BLaER1 treated with 17β-estradiol and CSF1 and Interleukin-3, amounts not matched to agents 10 nM and 100 nM (cell line): ENCODE measurements around the gene CTTN.
A peak's percentile ranks its signal among the peaks of the same experiment; 100 is the strongest.

Source experiments
- H3K27ac ChIP-seq, 11 experiments: shearing (Covaris generic); formaldehyde crosslinking; 2 replicates each; pipeline ENCODE4 v1.8.1; 2022
- H3K27me3 ChIP-seq, 11 experiments: shearing (Covaris generic); formaldehyde crosslinking; 2 replicates each; pipeline ENCODE4 v1.8.1; 2022
- H3K36me3 ChIP-seq, 11 experiments: shearing (Covaris generic); formaldehyde crosslinking; 2 replicates each; pipeline ENCODE4 v1.8.1; 2022
- H3K4me1 ChIP-seq, 10 experiments: shearing (Covaris generic); formaldehyde crosslinking; 2 replicates each; pipeline ENCODE4 v1.8.1; 2022
- H3K4me2 ChIP-seq, 11 experiments: shearing (Covaris generic); formaldehyde crosslinking; 2 replicates each; pipeline ENCODE4 v1.8.1; 2022
- H3K4me3 ChIP-seq, 10 experiments: shearing (Covaris generic); formaldehyde crosslinking; 2 replicates each; pipeline ENCODE4 v1.8.1; 2022
- H3K9ac ChIP-seq, 11 experiments: shearing (Covaris generic); formaldehyde crosslinking; 2 replicates each; pipeline ENCODE4 v1.8.1; 2022
- H3K9me3 ChIP-seq, 11 experiments: shearing (Covaris generic); formaldehyde crosslinking; replicated peaks in 1 of 11; 2 replicates each; pipeline ENCODE4 v1.8.1; 2022
- H4K20me1 ChIP-seq, 11 experiments: shearing (Covaris generic); formaldehyde crosslinking; 2 replicates each; pipeline ENCODE4 v1.8.1; 2022
- Cebpa-rat ChIP-seq, 11 experiments: shearing (Covaris generic); IDR thresholded peaks; 2 replicates each; pipeline ENCODE4 v1.8.1; 2022

The CTTN gene

DNA sequence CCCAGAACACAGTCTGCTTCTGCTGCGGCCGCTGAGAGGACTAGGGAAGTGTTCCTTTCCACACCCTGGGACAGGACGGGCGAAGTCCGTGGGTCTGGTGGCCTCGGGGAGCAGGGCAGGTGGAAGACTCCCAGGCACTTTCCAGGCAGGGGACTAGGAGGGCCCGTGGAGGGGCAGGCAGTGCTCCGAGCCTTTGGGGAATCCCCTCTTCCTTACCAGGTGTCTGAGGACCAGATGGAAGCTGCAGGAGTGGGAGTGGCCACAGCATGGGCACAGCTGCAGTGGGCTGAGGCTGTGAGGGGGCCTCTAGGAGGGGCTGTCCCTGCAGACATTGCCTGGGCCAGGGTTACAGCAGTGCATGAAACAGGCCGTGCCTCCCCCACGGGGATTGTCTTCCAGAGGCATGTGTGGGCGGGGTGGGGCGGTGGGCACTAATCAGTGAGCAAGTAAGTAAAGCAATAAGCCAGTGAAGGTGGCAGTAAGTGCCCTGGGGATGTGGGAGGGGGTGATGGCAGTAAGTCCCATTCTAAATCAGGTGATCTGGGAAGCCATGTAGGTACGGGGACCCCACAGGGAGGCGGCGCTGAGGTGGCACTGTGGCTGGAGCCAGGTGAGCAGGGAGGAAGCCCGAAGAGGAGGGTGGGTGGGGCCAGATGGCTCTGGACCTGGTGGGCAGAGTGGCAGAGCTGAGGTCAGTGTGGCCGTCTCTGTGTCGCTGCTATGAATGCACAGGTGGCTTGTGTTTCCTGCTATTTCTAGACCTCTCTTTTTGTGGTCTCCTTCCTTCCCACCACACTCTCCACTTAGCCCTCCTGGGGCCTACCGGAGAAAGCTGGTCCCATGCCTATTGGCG, 66.4 kb downstream of the CTTN start:
- peaks cover 0 to 13% (median 5%) of the 10 kb centered on the region in 11 experiments; a peak in 12 of 22 replicates for H3K9me3 ChIP-seq
- peaks cover 50 to 88% (median 74%) of the 10 kb centered on the region in 10 experiments for H3K4me1 ChIP-seq
- peaks cover 0 to 37% (median 13%) of the 10 kb centered on the region in 11 experiments; a peak in 12 of 22 replicates for H4K20me1 ChIP-seq
- H3K4me3 ChIP-seq: peak overlapping the region in 2 of 10 experiments; percentile 11 to 42; a peak in 5 of 20 replicates
- H3K4me2 ChIP-seq: peak overlapping the region; percentile 25 to 96 (median 85); a peak in 21 of 22 replicates
- peak overlapping the region in 4 of 11 experiments; percentile 11 to 46 (median 42); a peak in 4 of 22 replicates for H3K9ac ChIP-seq
- peak overlapping the region in 3 of 11 experiments; percentile 32 to 49 (median 34); a peak in 4 of 22 replicates for H3K27ac ChIP-seq
- H3K27me3 ChIP-seq: peaks cover 0 to 57% (median 0%) of the 10 kb centered on the region in 11 experiments; a peak in 9 of 22 replicates
- no peak for TF ChIP-seq Cebpa-rat (IDR thresholded peaks at IDR 0.05)
- no peaks in the 10 kb centered on the region for H3K36me3 ChIP-seq

DNA sequence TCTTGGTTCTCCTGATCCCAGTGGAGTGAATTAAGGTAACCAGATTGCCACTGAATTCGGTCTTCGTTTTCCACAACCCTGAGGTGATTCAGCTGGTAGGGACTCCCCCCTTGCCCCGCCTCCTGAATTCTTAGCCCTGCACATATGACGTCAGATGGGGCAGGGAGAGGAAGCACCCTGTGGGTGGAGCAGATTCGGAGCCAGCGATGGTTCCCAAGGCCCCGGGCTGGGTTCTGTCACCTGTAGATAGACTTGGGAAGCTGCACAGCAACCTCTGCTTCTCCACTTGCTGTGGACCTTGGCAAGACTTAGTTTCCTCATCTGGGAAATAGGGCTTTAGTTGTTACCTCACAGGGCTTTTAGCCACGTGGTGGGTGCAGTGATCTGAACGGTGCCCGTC, 67.8 kb downstream of the CTTN start:
- Histone ChIP-seq H3K9ac (peak overlapping the region in 1 of 11 experiments; percentile 41; a peak in 2 of 22 replicates), H3K4me3 (no peak overlapping the region), H3K4me2 (peak overlapping the region; percentile 27 to 96 (median 85); a peak in 21 of 22 replicates), H3K4me1 (peaks cover 65 to 89% (median 78%) of the 10 kb centered on the region in 10 experiments), H3K27ac (peak overlapping the region in 5 of 11 experiments; percentile 67 to 79 (median 76); a peak in 7 of 22 replicates), H3K27me3 (peaks cover 0 to 51% (median 0%) of the 10 kb centered on the region in 11 experiments; a peak in 10 of 22 replicates), H3K9me3 (peaks cover 0 to 13% (median 5%) of the 10 kb centered on the region in 11 experiments; a peak in 12 of 22 replicates), H3K36me3 (no peaks in the 10 kb centered on the region), H4K20me1 (peaks cover 0 to 37% (median 13%) of the 10 kb centered on the region in 11 experiments; a peak in 12 of 22 replicates)
- TF ChIP-seq Cebpa-rat (IDR thresholded peaks at IDR 0.05): no peak

DNA sequence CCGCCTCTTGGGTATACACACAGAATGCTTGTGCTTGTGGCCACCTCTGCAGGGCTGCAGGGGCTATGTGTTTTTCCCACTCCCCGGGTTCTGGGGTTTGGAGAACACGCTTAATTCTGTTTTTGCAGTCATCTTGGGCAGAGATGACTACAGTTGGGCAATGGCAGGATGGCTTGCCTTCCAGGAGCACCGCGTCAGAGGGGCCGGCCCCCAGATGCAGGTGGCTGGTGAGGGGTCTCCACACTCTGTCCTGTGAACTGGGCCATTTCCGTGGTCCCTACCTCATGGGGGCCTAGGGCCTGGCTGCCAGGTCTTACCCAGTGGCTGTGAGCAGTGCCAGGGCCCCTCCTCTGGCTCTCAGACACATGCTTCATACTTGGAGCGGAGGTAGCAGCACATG, 68.3 kb downstream of the CTTN start:
- Histone ChIP-seq H3K27me3 (peaks cover 0 to 50% (median 0%) of the 10 kb centered on the region in 11 experiments; a peak in 10 of 22 replicates), H3K9me3 (peaks cover 0 to 13% (median 5%) of the 10 kb centered on the region in 11 experiments; a peak in 12 of 22 replicates), H3K4me1 (peaks cover 69 to 92% (median 82%) of the 10 kb centered on the region in 10 experiments), H3K36me3 (no peaks in the 10 kb centered on the region), H3K4me2 (peak overlapping the region; percentile 27 to 96 (median 85); a peak in 20 of 22 replicates), H3K9ac (peak overlapping the region in 7 of 11 experiments; percentile 12 to 57 (median 46); a peak in 10 of 22 replicates), H4K20me1 (peaks cover 0 to 37% (median 13%) of the 10 kb centered on the region in 11 experiments; a peak in 12 of 22 replicates), H3K27ac (peak overlapping the region in 8 of 11 experiments; percentile 1 to 79 (median 71); a peak in 13 of 22 replicates), H3K4me3 (no peak overlapping the region)
- TF ChIP-seq Cebpa-rat (IDR thresholded peaks at IDR 0.05): no peak

DNA sequence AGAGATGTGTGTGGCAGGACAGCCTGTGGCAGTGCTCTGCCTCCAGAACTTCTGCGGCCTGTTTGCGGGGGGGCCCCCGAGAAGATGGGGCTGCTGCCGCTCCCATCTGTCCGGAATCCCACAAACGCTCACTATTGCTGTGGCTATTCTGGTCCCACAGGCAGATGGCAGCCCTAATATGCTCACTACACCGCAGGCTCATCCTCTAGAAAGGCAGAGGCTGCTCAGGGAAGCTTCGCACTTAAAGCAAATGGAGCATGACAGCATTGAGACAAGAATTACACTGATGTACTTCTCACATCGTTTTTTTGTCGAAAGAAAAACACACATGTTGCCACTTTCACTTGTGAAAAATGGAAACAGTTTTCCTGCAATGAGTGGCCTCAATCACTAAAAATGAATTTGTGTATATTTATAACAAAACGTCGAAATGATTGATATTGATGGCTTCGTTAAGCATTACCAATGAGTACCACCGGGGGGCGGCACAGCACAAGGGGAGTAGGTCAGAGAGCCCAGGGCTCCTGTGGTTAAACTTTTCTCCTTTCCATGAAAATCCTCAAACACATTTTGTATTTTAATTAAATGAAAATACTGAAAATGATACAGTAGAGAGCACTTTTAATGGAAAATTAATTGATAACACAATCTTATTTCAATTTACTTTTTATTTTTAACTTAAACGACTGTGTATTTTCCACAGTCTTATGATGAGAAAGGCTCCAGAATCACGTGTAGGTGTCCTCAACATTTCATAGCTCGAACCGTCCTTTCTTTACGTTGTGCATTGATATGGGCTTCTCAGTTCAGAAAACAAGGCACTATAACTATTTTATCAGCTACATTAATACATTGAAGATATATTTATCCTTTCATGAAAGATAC, 69.1 kb downstream of the CTTN start:
- TF ChIP-seq Cebpa-rat (IDR thresholded peaks at IDR 0.05): no peak
- no peak overlapping the region for H3K4me3 ChIP-seq
- H3K36me3 ChIP-seq: no peaks in the 10 kb centered on the region
- peaks cover 0 to 13% (median 5%) of the 10 kb centered on the region in 11 experiments; a peak in 12 of 22 replicates for H3K9me3 ChIP-seq
- H3K9ac ChIP-seq: peak overlapping the region in 8 of 11 experiments; percentile 12 to 57 (median 46); a peak in 11 of 22 replicates
- H3K27me3 ChIP-seq: peaks cover 0 to 52% (median 0%) of the 10 kb centered on the region in 11 experiments; a peak in 9 of 22 replicates
- peak overlapping the region in 7 of 11 experiments; percentile 55 to 81 (median 76); a peak in 13 of 22 replicates for H3K27ac ChIP-seq
- H3K4me1 ChIP-seq: peaks cover 71 to 96% (median 89%) of the 10 kb centered on the region in 10 experiments
- H3K4me2 ChIP-seq: peak overlapping the region; percentile 39 to 96 (median 85)
- H4K20me1 ChIP-seq: peaks cover 0 to 41% (median 13%) of the 10 kb centered on the region in 11 experiments; a peak in 12 of 22 replicates

DNA sequence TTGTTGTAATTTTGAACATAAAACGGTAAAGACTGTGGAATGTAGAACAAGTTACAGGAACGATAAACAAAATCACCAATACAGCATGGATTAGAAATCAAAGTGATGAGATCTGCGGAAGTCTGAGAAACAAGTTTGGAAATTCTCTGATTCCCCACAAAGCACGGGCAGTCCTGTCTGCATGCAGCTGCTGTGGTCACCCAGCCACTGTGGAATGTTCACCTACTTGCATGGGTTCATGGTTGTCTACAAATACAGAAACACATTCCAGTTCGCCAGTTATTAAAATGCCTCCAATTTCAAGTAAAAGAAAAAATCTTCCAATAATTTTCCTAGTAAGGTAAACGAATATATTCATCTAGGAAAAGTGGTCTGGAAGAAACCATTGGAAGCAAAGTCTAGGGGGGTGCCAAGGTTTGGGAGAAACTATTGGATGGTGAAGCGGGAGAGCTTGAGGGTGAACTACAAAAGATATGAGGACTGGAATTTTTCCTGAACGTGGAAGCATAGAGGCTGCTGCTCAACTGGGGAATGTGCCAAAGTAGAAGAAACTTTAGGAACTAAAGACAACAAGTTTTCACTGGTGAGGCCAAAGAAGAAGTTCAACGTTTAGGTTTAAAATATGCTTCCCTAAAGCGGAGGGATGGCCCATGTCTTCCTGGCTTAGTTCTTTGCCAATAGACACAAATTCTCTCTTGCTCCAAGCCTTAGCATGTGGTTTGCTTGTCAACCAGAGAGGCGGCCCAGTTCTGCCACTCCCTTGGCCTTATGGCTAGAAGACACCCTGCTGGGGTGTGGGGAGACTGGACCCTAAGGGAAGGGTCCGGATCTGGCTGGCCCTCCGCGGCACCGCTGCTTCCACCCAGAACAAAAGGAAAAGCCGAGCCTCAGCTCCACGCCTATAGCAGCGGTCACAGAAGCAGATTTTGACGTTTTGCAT, 70.2 kb downstream of the CTTN start:
- peaks cover 0 to 3% (median 0%) of the 10 kb centered on the region in 11 experiments; a peak in 9 of 22 replicates for H3K9me3 ChIP-seq
- peaks cover 71 to 96% (median 86%) of the 10 kb centered on the region in 10 experiments for H3K4me1 ChIP-seq
- TF ChIP-seq Cebpa-rat (IDR thresholded peaks at IDR 0.05): no peak
- peaks cover 0 to 42% (median 13%) of the 10 kb centered on the region in 11 experiments; a peak in 12 of 22 replicates for H4K20me1 ChIP-seq
- peak overlapping the region; percentile 64 to 96 (median 83) for H3K4me2 ChIP-seq
- no peak overlapping the region for H3K4me3 ChIP-seq
- H3K36me3 ChIP-seq: no peaks in the 10 kb centered on the region
- peak overlapping the region in 5 of 11 experiments; percentile 8 to 45 (median 21); a peak in 6 of 22 replicates for H3K9ac ChIP-seq
- peak overlapping the region in 9 of 11 experiments; percentile 52 to 81 (median 76); a peak in 15 of 22 replicates for H3K27ac ChIP-seq
- peaks cover 0 to 46% (median 0%) of the 10 kb centered on the region in 11 experiments; a peak in 9 of 22 replicates for H3K27me3 ChIP-seq

DNA sequence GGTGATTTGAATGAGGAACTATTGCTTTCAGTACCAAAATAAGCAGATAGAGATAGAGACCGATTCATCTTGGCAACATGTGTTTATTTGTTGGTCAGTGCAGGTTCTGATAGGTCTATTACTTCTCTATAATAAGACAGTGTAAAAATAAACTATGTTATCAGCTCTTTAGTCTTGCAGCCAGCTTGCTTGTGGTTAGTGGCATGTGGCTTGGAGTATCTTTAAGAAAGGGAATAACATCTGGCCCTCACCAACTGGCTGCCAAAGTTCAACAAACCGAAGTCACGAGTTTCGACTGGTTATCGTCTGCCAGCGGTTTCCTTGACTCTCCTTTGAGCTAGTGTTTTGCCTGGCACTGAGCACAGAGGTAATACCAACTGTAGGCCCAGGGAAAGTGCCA, 71.8 kb downstream of the CTTN start:
- H3K4me1 ChIP-seq: peaks cover 58 to 85% (median 70%) of the 10 kb centered on the region in 10 experiments
- peak in 7 of 11 experiments; percentile 32 to 70 (median 51); a peak in 5 of 22 replicates for TF ChIP-seq Cebpa-rat (IDR thresholded peaks at IDR 0.05)
- H4K20me1 ChIP-seq: peaks cover 0 to 31% (median 6%) of the 10 kb centered on the region in 11 experiments; a peak in 11 of 22 replicates
- peak overlapping the region in 1 of 10 experiments; percentile 23; a peak in 1 of 20 replicates for H3K4me3 ChIP-seq
- peaks cover 0 to 30% (median 0%) of the 10 kb centered on the region in 11 experiments; a peak in 8 of 22 replicates for H3K27me3 ChIP-seq
- H3K4me2 ChIP-seq: peak overlapping the region; percentile 73 to 96 (median 85)
- peak overlapping the region; percentile 44 to 81 (median 76); a peak in 20 of 22 replicates for H3K27ac ChIP-seq
- H3K36me3 ChIP-seq: no peaks in the 10 kb centered on the region
- H3K9me3 ChIP-seq: no peaks in the 10 kb centered on the region
- peak overlapping the region in 9 of 11 experiments; percentile 44 to 71 (median 57); a peak in 18 of 22 replicates for H3K9ac ChIP-seq

DNA sequence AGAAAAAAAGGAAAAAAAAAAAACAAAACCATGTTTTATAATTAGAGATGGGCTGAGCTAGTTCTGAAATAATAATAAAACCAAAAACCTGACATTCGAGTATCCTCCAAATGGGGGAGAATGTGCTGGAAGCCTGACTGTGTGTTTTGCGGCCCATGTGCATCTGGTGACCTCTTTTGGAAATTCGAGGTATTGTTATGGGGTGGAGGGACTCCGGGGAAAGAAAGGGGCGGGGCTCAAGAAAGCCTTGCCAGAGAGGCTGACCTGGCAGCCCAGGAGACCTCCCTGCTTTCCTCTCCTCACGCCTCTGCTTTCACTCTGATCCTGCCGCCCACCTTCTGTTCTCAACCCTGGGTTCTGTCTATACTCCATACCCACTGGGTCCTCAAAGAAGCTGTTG, 72.9 kb downstream of the CTTN start:
- peak overlapping the region in 1 of 11 experiments; percentile 44; a peak in 2 of 22 replicates for H3K9ac ChIP-seq
- peaks cover 48 to 74% (median 59%) of the 10 kb centered on the region in 10 experiments for H3K4me1 ChIP-seq

More for the DNA sequence above, 72.9 kb downstream of the CTTN start:
- H3K27me3 ChIP-seq: peaks cover 0 to 19% (median 0%) of the 10 kb centered on the region in 11 experiments; a peak in 7 of 22 replicates
- H4K20me1 ChIP-seq: peaks cover 0 to 20% (median 5%) of the 10 kb centered on the region in 11 experiments; a peak in 8 of 22 replicates
- H3K36me3 ChIP-seq: no peaks in the 10 kb centered on the region
- H3K9me3 ChIP-seq: no peaks in the 10 kb centered on the region
- H3K4me2 ChIP-seq: peak overlapping the region; percentile 43 to 96 (median 85)
- no peak for TF ChIP-seq Cebpa-rat (IDR thresholded peaks at IDR 0.05)
- peak overlapping the region in 7 of 11 experiments; percentile 74 to 81 (median 78); a peak in 13 of 22 replicates for H3K27ac ChIP-seq
- no peak overlapping the region for H3K4me3 ChIP-seq
